M059J (cell line): ENCODE results near the gene CHKA. TPM values are rescaled to one million over a fixed set of nuclear protein-coding genes. Genes with fewer than 3 reads are reported as not detected.

Source experiments
- DNase-seq: peaks from one replicate; pipeline ENCODE4 v3.0.0-alpha.2; 2012; ENCODE audit warnings: low read depth
- total RNA-seq: library from RNA; depleted of rRNA; stranded (reverse); fragments of >200 nt; shearing (Covaris generic); gene quantifications from 2 replicates; pipeline ENCODE4 v1.2.3, GENCODE V29; 2014

CHKA gene
- total RNA-seq, 1 experiment from 2014 or later = 13.7 TPM

- DNase-seq = no peak
Measured at GRCh38 chr11:68142441-68143309, 21.5 kb upstream of the CHKA start.

GRCh38 chr11:68142028-68142412, 20.8 kb upstream of the CHKA start:
- peak; percentile 80 for DNase-seq

GRCh38 chr11:68141246-68142027, 20.2 kb upstream of the CHKA start:
- DNase-seq = no peak

- no peak for DNase-seq
Measured at GRCh38 chr11:68140496-68141245, 19.5 kb upstream of the CHKA start.

- DNase-seq = no peak
Measured at GRCh38 chr11:68138237-68138636, 17.0 kb upstream of the CHKA start.

- DNase-seq = no peak
Measured at GRCh38 chr11:68137833-68138232, 16.6 kb upstream of the CHKA start.

- no peak for DNase-seq
Measured at GRCh38 chr11:68136866-68137265, 15.7 kb upstream of the CHKA start.

- peak; percentile 27 for DNase-seq
Measured at GRCh38 chr11:68135161-68135560, 14.0 kb upstream of the CHKA start.

- no peak for DNase-seq
Measured at GRCh38 chr11:68133761-68134160, 12.6 kb upstream of the CHKA start.

- DNase-seq = no peak
Measured at GRCh38 chr11:68130121-68130520, 8.9 kb upstream of the CHKA start.

GRCh38 chr11:68128682-68129327, 7.6 kb upstream of the CHKA start:
- peak; percentile 80 for DNase-seq

GRCh38 chr11:68127714-68128681, 6.8 kb upstream of the CHKA start:
- DNase-seq = peak; percentile 38

GRCh38 chr11:68125164-68125563, 4.0 kb upstream of the CHKA start:
- DNase-seq = no peak

GRCh38 chr11:68122936-68123539, 1.9 kb upstream of the CHKA start:
- DNase-seq = peak; percentile 53

GRCh38 chr11:68120273-68121066, 718 bp downstream of the CHKA start:
- peak; percentile 46 for DNase-seq

- no peak for DNase-seq
Measured at GRCh38 chr11:68118706-68119448, 2.3 kb downstream of the CHKA start.

GRCh38 chr11:68117853-68118470, 3.2 kb downstream of the CHKA start:
- no peak for DNase-seq

GRCh38 chr11:68116974-68117373, 4.2 kb downstream of the CHKA start:
- no peak for DNase-seq
